Keratinocyte (primary cell): Measurements from ENCODE around the gene TMPRSS3. TPM values are rescaled to one million over a fixed set of nuclear protein-coding genes. Genes with fewer than 3 reads are reported as not detected.

Source experiments
- DNase-seq: peaks from one replicate; pipeline ENCODE4 v3.0.0-alpha.2; 2011; ENCODE audit warnings: low read depth, missing footprints, low spot score
- FAIRE-seq: peaks from 2 replicates; lab custom pipeline; 2011; peaks lifted over from hg19 to GRCh38; lab: Jason Lieb, UNC
- H2AFZ ChIP-seq: 2 replicates; pipeline ENCODE4 v1.6.0; 2012; ENCODE audit warnings: low read length, control low read depth, inconsistent platforms; ENCODE audit not compliant: control insufficient read depth
- H3K27ac ChIP-seq: 2 replicates; pipeline ENCODE4 v1.5.1; 2011; ENCODE audit warnings: low read length; ENCODE audit not compliant: control insufficient read depth, insufficient read depth
- H3K27me3 ChIP-seq: 3 replicates; pipeline ENCODE4 v1.6.0; 2011; ENCODE audit warnings: low read length; ENCODE audit not compliant: control insufficient read depth, insufficient read depth; ENCODE audit errors: extremely low read depth
- H3K36me3 ChIP-seq, 2 experiments: 2 replicates in 1 of 2; 3 replicates in 1 of 2; pipeline ENCODE4 v1.5.1; 2011; ENCODE audit warnings: low read length in 2 of 2, mild to moderate bottlenecking in 1 of 2; ENCODE audit not compliant: control insufficient read depth in 2 of 2, insufficient read depth in 2 of 2; ENCODE audit errors: extremely low read depth in 1 of 2
- H3K4me1 ChIP-seq: 3 replicates; pipeline ENCODE4 v1.5.1; 2011; ENCODE audit warnings: low read length; ENCODE audit not compliant: control insufficient read depth, insufficient read depth; ENCODE audit errors: extremely low read depth
- H3K4me2 ChIP-seq: 3 replicates; pipeline ENCODE4 v1.6.0; 2011; ENCODE audit warnings: low read depth, low read length; ENCODE audit not compliant: control insufficient read depth, insufficient read depth; ENCODE audit errors: extremely low read depth
- H3K4me3 ChIP-seq, 3 experiments: fragments of 200-600 bp in 1 of 3; sonication (generic) in 1 of 3; 2 replicates in 2 of 3; 3 replicates in 1 of 3; pipeline ENCODE4 v1.5.1; 2011 to 2016; ENCODE audit warnings: low read length in 3 of 3, mild to moderate bottlenecking in 3 of 3, control low read depth in 2 of 3, inconsistent platforms in 1 of 3, low read depth in 1 of 3, mixed read lengths in 1 of 3, mixed run types in 1 of 3, moderate library complexity in 1 of 3; ENCODE audit not compliant: control insufficient read depth in 2 of 3, insufficient read depth in 2 of 3; ENCODE audit errors: extremely low read depth in 1 of 3
- H3K79me2 ChIP-seq: 2 replicates; pipeline ENCODE4 v1.6.0; 2012; ENCODE audit warnings: low read length; ENCODE audit not compliant: control insufficient read depth, insufficient read depth
- H3K9ac ChIP-seq: 3 replicates; pipeline ENCODE4 v1.6.0; 2011; ENCODE audit warnings: low read length; ENCODE audit not compliant: control insufficient read depth, insufficient read depth; ENCODE audit errors: extremely low read depth
- H3K9me1 ChIP-seq: 3 replicates; pipeline ENCODE4 v1.6.0; 2011; ENCODE audit warnings: low read length; ENCODE audit not compliant: control insufficient read depth, insufficient read depth; ENCODE audit errors: extremely low read depth
- H3K9me3 ChIP-seq: 2 replicates; pipeline ENCODE4 v1.5.1; 2012; ENCODE audit warnings: low read depth, low read length; ENCODE audit not compliant: control insufficient read depth
- H4K20me1 ChIP-seq: 3 replicates; pipeline ENCODE4 v1.6.0; 2011; ENCODE audit warnings: low read length; ENCODE audit not compliant: control insufficient read depth, insufficient read depth; ENCODE audit errors: extremely low read depth
- CTCF ChIP-seq, 3 experiments: IDR thresholded peaks in 1 of 3; conservative IDR thresholded peaks in 1 of 3; optimal IDR thresholded peaks in 1 of 3; 2 replicates in 2 of 3; 3 replicates in 1 of 3; pipeline versions ENCODE3 to v1.5.1; 2011; ENCODE audit warnings: low read length in 3 of 3, mild to moderate bottlenecking in 3 of 3, moderate library complexity in 2 of 3, control low read depth in 1 of 3, inconsistent platforms in 1 of 3; ENCODE audit not compliant: insufficient read depth in 2 of 3; ENCODE audit errors: extremely low read depth in 1 of 3
- EZH2 ChIP-seq: IDR thresholded peaks from one replicate; pipeline ENCODE4 v1.6.1; 2012; ENCODE audit warnings: inconsistent platforms, mild to moderate bottlenecking, low read length, moderate library complexity
- dilution Hi-C: fragments of 300-500 bp; cut with MboI; formaldehyde crosslinking; loops from one replicate; pipeline ENCODE4 v1.7.0; 2020; ENCODE audit warnings: low sequenced_read_pairs; ENCODE audit not compliant: extremely low pct_ligation_motif_present
- polyA plus RNA-seq, 5 experiments: library from polyadenylated mRNA; depleted of rRNA in 3 of 5; stranded (reverse) in 3 of 5; stranded (forward) in 1 of 5; unstranded in 1 of 5; fragments of >200 nt; gene quantifications; 1 replicate in 1 of 5; 2 replicates in 3 of 5; 3 replicates in 1 of 5; pipeline versions ENCODE4 v1.2.1 to v1.2.3, GENCODE V29; 2011 to 2012; ENCODE audit warnings: missing spikeins in 2 of 5, low read depth in 1 of 5, low replicate concordance in 1 of 5

The TMPRSS3 gene
- polyA plus RNA-seq, 1 donor (not counting 4 experiments of a cell fraction or from before 2014, with no cell fraction given): not detected

- no peaks in the 10 kb centered on the region for H3K9me3 ChIP-seq
- H3K79me2 ChIP-seq: no peaks in the 10 kb centered on the region
- no peak overlapping the region for H3K4me2 ChIP-seq
- no peaks in the 10 kb centered on the region for H3K36me3 ChIP-seq
- no peaks in the 10 kb centered on the region for H3K9me1 ChIP-seq
- H3K9ac ChIP-seq: no peak overlapping the region
- dilution Hi-C loops: no loop called here
- no peak overlapping the region for H3K27ac ChIP-seq
- DNase-seq: no peak
- FAIRE-seq: no peak
- H3K27me3 ChIP-seq: peaks cover 6% of the 10 kb centered on the region
- peaks cover 6% of the 10 kb centered on the region for H3K4me1 ChIP-seq
- TF ChIP-seq CTCF (optimal IDR thresholded peaks at IDR 0.05 in 1 of 3, IDR thresholded peaks at IDR 0.05 in 1 of 3, conservative IDR thresholded peaks at IDR 0.05 in 1 of 3; ENCODE audit: extremely low read depth in 1 of 3, insufficient read depth in 2 of 3, low read length in 3 of 3): no peak
- no peak for TF ChIP-seq EZH2
- H4K20me1 ChIP-seq: no peaks in the 10 kb centered on the region
- H3K4me3 ChIP-seq: no peak overlapping the region
- no peak overlapping the region for H2AFZ ChIP-seq
Measured at GRCh38 chr21:42400525-42400924, 4.7 kb upstream of the TMPRSS3 start.

DNA sequence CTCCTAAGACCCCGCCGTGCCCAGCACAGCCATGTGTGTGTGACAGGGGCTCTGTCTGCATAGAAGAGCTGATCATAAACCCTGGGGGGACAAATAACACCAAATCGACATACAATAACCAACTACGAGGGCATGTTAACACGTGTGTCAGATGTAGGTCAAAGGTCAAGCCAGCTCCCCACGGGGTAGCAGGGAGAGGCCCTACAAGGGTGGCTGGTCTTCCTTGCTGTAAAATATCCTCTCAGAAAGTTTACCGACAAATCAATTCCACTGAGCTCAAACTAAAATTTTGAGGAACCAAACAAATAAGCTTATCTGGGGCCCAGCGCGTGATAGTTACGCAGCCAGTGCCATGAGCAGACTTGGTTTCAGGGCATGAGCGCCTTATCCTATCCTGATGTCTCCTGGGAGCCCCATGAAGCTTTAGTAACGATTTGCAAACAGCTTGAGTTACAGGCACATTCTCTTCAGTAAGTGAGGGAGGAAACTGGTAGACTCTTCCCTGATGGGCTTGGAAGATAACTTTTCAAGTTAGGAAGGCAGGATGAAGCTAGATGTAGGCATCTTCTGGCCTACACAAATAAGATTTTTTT is 2.7 kb upstream of the TMPRSS3 start:
- H3K79me2 ChIP-seq: no peaks in the 10 kb centered on the region
- dilution Hi-C loops: no loop called here
- H4K20me1 ChIP-seq: no peaks in the 10 kb centered on the region
- H3K4me1 ChIP-seq: peaks cover 6% of the 10 kb centered on the region
- no peak overlapping the region for H3K9ac ChIP-seq
- H3K4me2 ChIP-seq: no peak overlapping the region
- DNase-seq (no peak), FAIRE-seq (no peak)
- H3K27me3 ChIP-seq: peaks cover 6% of the 10 kb centered on the region
- TF ChIP-seq EZH2: no peak
- no peak for TF ChIP-seq CTCF (optimal IDR thresholded peaks at IDR 0.05 in 1 of 3, IDR thresholded peaks at IDR 0.05 in 1 of 3, conservative IDR thresholded peaks at IDR 0.05 in 1 of 3; ENCODE audit: extremely low read depth in 1 of 3, insufficient read depth in 2 of 3, low read length in 3 of 3)
- no peak overlapping the region for H3K27ac ChIP-seq
- no peaks in the 10 kb centered on the region for H3K9me3 ChIP-seq
- no peaks in the 10 kb centered on the region for H3K9me1 ChIP-seq
- no peak overlapping the region for H3K4me3 ChIP-seq
- no peak overlapping the region for H2AFZ ChIP-seq
- no peaks in the 10 kb centered on the region for H3K36me3 ChIP-seq
